HG02970 (cell line): ENCODE measurements around the gene CPS1.

ENCODE experiments used
- ATAC-seq: cut with Tn5 transposase; IDR thresholded peaks from one replicate; pipeline ENCODE4 v1.9.1; 2021; ENCODE audit warnings: mild to moderate bottlenecking, moderate library complexity, moderate number of reproducible peaks; ENCODE audit not compliant: unreplicated experiment, low FRiP score

Gene CPS1

GRCh38 chr2:210598219-210598618 lies 41.8 kb downstream of the CPS1 start:
- ATAC-seq = no peak

GRCh38 chr2:210599476-210599875 lies 43.1 kb downstream of the CPS1 start:
- ATAC-seq = no peak

DNA sequence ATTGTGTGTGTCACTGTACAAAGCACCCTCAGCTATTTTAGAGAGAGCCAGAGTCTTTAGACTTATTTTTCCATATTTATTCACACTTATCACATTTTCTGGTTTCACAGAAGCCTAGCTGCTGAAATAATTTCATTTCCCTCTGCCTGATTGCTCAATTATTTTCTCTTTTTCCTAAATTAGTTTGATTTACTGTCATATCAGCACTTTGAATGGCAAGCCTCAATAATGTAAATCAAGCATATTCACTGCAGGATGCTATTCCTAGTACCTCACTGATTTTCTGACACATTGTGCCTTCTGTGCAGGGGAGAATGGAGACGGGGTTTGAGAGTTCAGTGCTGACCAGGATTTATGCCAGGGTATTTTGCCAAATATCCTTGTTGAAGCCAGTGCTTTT lies 48.3 kb downstream of the CPS1 start:
- no peak for ATAC-seq

GRCh38 chr2:210606001-210606400 lies 49.6 kb downstream of the CPS1 start:
- ATAC-seq = no peak

DNA sequence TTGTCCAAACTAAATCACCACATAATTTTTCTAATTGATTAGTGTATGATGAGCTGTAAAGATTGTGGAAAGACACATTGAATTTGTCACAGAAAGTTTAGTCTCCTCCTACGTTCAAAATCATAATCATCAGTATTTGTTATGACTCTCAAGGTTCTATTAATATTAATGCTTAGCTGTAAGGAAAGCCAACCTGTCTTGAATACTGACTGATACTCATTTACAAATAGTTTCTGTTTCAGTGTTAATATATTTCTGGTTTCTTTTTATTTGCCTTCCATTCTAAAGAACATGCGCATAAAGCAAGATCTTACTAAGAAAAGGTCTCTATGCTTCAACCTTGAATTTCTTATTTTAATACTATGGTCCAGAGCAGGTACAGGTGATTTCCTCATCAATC lies 55.1 kb downstream of the CPS1 start:
- ATAC-seq = no peak

DNA sequence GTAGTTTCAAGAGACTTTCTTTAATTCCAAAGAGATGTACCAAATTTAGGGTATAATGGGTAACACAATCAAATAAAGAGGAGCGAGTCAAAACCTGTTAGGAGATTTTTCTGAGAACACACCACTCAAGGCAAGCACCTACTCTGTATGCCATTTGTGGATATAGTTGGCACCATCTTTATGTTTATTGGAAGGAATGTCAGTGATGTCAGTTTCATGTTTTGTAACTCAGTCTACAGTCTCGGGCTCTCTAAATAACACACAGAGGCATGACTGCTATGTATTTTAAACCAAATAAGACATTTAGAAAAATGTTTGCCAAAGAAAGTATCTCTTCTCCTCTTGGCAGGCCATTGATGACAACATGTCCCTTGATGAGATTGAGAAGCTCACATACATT lies 59.7 kb downstream of the CPS1 start:
- ATAC-seq = no peak

DNA sequence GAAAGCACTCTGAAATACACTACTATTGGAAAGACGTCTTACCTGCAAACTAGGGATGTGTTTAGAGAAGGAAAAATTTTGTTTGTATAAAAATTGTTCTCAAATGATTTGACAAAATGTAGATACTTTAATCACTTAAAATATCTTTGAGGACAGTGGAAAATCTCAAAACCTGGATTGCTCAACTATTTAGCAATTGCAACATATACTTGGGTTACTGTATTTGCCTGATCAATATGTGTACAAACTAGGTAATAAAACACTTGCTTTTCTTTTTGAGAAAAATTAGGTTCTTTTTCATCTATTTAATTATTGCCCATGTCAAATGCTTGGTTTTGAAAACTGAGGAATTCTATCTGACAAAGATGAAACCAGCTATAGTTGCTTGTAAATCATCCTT lies 60.9 kb downstream of the CPS1 start:
- ATAC-seq = no peak

GRCh38 chr2:210617732-210618330 lies 61.4 kb downstream of the CPS1 start:
- ATAC-seq = no peak

DNA sequence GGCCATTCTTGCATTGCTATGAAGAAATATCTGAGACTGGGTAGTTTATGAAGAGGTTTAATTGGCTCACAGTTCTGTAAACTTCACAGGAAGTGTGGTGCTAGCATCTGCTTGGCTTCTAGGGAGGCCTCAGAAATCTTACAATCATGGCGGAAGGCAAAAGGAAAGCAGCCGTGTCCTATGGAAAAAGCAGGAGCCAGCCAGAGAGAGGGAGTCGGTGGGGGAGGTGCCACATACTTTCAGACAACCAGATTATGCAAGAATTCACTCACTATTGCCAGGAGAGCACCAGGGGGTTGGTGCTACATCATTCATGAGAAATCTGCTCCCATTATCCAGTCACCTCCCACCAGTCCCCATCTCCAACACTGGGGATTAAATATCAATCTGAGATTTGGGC lies 64.1 kb downstream of the CPS1 start:
- ATAC-seq = no peak

DNA sequence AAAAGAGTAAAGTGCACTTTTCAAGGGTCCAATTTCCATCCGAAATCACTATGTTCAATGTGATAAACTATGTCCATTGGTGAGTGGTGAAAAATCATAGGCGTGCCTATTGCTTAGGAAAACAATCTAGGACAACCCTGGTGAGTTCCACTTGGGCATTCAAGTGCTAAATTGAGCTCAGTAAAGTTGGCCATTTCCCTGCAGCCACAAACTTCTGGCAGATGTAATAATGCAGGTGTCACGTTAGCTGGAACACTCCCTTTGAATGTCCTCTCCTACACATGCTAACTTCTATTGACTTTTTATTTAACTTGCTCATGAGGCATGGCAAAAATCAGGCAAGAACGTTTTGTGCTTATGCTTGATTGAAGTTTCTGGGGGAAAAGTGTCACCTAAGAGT lies 67.1 kb downstream of the CPS1 start:
- ATAC-seq = no peak

DNA sequence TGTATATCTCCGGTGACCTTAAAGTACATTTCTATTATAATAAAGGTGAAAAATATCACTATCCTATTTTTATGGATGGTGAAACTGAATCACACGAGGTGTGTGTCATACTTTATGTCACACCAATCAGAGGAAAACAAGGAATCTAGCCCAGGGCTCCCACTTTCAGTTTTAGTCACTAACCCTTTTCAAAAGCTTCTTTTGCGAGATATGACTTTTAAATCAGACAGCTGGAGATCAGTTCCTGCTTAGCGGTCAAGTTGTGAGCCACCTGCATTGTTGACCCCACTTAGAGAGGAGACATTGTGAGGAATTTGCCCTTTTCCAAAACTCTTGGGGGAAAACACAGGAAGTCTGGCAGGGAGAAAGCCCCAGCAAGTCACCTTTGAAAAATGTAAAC lies 70.5 kb downstream of the CPS1 start:
- no peak for ATAC-seq

GRCh38 chr2:210630873-210631560 lies 74.6 kb downstream of the CPS1 start:
- ATAC-seq = no peak

DNA sequence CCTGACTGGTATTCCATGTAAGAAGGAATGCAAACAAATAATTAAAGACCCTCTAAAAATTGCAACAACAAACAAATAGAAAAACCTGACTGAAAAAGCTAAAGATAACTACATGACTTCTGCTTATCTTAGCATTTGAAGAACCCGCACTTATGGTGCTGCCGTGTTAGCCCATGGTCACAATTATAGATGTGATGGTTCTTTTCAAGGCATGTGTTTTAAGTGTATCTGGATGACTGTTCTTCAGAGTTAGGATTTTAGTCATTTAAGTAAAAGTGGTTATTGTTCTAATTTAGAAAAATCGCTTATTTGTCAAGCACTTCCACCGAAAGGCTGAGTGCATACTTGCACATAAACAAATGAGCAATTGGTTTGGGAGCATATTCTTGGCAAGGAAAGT lies 77.3 kb downstream of the CPS1 start:
- no peak for ATAC-seq

- ATAC-seq = no peak
Measured at GRCh38 chr2:210635257-210635656, 78.9 kb downstream of the CPS1 start.

DNA sequence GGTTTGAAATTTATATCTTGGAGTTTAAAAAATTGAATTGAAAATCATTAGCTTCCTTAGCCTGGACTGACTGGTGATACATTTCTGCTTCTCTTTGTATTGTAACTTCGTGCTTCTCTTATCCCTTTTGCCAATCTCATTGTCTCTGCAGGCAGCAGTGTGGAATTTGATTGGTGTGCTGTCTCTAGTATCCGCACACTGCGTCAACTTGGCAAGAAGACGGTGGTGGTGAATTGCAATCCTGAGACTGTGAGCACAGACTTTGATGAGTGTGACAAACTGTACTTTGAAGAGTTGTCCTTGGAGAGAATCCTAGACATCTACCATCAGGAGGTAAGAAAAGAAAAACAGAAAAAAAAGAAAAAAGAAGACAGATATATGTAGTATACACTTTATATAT lies 85.9 kb downstream of the CPS1 start:
- ATAC-seq = no peak

DNA sequence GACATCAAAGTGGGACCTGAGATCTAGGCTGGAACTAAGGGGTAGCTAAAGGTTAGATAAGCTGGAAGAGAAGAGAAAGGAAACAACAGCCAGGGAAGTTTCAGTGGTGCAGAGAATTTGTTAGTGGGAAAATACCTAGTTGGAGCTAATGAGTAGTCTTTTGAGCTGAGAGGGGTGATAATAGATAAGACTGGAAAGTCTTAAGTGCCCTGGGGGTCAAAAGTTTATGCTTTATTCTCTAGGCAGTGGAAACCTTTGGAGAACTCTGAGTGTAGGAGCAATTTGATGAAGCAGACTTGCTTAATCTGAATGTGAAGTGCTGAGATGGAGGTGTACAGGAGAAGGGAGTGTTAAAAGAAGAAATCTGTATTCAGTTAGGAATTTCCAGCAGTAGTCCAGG lies 90.8 kb downstream of the CPS1 start:
- ATAC-seq = no peak

- no peak for ATAC-seq
Measured at GRCh38 chr2:210654091-210654490, 97.7 kb downstream of the CPS1 start.

- no peak for ATAC-seq
Measured at GRCh38 chr2:210655229-210655975, 99.0 kb downstream of the CPS1 start.

DNA sequence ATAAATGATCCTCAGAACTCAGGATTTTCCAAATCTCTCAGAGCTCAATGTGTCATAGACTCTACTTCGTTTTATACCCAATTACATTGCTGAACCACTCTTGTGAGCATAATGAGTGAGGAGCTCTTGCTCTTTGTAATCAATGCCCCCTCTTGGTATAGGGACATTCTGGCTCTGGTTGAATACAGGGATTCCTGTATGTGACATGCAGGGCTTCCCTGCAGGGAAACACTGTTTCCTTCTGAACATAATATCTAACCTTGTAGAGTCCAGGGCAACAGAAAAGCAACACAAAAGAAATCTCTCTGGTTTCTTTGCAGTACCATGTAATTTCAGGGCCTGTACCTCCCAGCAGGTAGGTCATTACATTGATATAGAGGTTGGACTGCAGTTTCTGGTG lies 101.5 kb downstream of the CPS1 start:
- no peak for ATAC-seq

DNA sequence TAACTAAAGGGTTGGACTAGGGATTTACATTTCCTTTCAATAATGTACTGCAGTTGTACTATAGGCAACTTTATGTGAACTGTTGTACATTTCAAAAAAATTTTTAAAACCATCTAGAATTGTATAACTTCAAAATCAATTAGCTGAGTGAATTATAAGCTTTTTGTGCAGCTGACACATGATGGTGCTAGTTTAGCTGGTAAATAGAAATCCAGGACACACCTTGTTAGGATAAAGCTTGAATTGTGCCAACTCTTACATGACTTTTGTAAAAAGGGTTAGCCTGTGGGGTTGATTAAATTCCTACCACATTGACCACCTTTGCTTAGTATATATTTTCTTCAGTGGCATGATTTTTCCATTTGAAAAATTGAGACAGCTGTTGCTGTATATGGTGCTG lies 104.4 kb downstream of the CPS1 start:
- ATAC-seq = no peak

DNA sequence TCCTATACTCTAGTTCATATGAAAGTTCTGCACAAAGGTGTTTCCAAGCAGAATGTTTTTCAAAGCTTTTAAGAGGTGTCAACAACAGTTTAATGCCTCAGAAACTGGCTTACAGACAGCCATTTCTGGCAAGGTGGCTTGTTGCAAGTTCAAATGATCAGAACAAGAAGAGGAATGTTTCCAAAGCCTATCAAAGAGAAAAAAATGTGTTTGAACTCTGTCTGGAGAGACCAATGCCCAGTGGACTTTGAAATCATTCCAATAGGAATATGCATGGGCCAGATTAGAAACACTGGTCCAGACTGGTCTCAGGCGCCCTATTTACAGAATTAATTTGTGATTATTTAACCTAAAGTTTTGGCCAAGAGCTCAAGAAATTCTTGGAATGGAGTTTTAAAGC lies 106.2 kb downstream of the CPS1 start:
- ATAC-seq = no peak

DNA sequence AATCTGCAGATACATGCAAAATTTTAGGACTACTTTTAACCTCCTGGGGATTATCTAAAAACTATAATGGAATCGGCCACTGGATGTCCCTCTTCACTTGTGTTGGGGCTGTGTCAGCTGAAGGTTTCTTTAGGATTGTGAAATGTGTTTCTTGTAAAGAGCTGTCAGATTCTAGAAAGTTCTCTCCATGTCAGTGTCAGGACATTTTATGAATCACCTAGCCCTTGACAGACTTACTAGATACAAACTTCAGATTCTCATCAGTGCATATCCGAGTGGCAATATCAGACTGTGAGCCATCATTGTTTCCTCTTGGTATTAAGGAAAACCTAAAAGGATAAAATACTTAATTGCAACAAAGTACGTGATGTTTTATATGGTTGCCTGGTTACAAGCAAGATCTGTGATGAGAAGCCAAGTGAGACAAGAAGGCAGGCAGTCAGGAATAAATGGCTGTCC lies 107.3 kb downstream of the CPS1 start:
- ATAC-seq = no peak
